Lower leg skin (tissue), 3 donors: Measurements from ENCODE around the gene ZNF488.
"Not testable (repeated sequence)": the region's sequence is repeated elsewhere in the genome, so short reads cannot be mapped to it uniquely, and the experiment has no call there.

Experiments used
- CTCF ChIP-seq, 3 donors: fragments of 450-650 bp; IDR thresholded peaks; one replicate each; pipeline ENCODE4 v1.5.1; 2016; ENCODE audit warnings: antibody characterized with exemption in 3 of 3, mild to moderate bottlenecking in 3 of 3, moderate library complexity in 2 of 3
- POLR2A ChIP-seq, 2 donors: fragments of 450-650 bp; IDR thresholded peaks; one replicate each; pipeline ENCODE4 v1.6.1; 2016 to 2017; ENCODE audit warnings: antibody characterized with exemption in 2 of 2, mild to moderate bottlenecking in 1 of 2, moderate library complexity in 1 of 2

GRCh38 chr10:47416305-47417218, 32.5 kb upstream of the ZNF488 start:
- not testable (repeated sequence) for TF ChIP-seq POLR2A, CTCF (IDR thresholded peaks at IDR 0.05)
